AG20443 (cell line): ENCODE measurements around the gene MLPH.
"Not testable (repeated sequence)": the region's sequence is repeated elsewhere in the genome, so short reads cannot be mapped to it uniquely, and the experiment has no call there.

Experiments
- DNase-seq: peaks from one replicate; pipeline ENCODE4 v3.0.0; 2012; ENCODE audit warnings: low spot score, mixed read lengths

The MLPH gene

DNA sequence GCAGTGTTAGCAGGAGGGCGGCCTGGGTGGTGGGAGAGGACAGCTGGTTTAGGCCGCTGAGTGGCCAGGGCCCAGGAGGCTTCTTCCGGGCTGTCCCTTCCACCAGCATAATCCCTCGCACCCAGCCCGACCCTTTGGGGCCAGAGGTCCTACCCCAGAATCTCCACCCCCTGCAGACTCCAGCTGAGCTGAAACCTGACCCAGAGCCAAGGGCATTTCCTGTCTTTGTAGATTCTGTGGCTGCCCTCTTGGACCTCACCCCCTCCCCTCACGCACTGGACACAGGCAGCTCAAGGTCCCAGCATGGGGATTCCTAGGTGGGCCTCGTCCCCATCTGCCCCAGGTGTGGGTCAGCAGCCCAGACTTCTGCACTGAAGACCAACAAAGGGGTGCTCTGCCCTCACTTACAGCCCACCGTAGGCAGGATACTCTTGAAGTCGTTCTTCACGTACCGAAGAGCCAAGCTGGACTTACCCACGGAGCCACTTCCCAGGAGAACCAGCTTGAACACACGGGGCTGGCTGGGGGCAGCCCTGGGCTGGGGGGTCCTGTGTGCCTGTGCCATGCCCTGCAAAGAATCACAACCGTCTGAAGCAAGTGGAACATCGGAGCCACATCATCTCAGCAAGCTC lies 98.7 kb downstream of the MLPH start:
- DNase-seq = no peak

DNA sequence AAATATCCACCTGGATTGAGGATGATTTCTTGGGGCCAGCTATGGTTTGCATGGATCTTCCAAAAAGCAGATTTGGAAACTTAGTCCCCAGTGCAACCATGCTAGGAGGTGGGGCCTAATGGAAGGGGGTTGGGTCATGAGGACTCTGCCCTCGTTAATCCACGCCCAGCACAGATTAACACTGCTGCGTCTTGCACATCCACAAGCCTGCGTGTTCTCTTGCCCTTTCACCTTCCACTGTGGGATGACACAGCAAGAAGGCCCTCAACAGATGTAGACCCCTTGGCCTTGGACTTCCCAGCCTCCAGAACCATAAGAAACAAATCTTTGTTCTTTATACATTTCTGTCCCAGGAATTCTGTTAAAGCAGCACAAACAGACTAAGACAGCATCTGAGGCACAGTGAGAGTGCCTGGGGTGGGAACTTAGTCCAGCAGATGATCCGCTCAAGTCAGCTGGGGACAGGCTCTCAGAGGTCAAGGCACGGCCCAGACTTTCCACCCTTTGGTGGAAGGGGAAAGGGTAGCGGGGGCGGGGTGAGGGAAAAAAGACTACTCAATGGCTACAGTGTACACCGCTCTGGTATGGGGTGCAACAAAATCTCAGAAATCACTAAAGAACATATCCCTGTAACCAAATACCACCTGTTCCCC lies 101.1 kb downstream of the MLPH start:
- no peak for DNase-seq

DNA sequence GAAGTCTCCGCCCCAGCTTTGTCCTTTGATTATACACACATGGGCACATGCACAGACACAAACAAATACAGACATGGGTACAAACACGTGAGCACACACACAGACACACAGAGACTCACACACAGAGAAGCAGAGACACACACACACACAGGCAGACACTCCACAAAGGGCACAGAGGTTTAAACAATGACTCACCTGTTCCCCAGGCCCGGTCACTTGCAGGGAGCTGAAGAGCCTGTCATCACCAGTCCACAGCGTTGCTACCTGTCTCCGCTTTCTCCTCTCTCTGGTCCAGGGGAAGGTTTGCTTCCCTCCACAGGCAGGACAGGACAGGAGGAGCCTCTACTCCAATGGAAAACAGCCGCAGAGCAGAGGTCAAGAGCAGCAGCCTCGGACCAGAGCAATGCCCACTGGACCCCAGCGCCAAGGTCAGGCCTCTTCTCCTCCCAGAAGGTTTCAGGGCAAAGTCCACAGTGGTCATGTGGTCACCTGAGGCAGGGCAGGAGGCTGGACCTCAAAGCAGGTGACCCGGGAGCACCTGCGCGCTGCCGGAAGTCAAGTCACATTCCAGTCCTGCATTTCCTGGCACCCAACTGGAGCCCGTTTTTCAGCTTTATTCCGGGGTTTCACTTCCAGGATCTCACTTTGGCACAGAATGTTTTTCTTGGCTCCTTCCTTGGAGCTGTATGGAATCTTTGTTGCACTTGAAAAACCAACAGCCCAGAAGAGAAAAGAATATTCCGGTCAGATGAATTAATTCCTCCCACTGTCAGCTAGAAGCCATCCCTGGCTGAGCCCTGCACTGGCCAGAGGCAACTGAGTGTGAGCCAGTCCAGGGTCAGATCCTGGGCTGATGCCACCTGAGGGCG lies 103.5 kb downstream of the MLPH start, which contains the start of gene RAB17:
Gene RAB17 (minus strand): TSS at position 463 of the 869 bp plus-strand sequence. CDS start 4,580 bp downstream, outside the sequence.
- peak; percentile 38 for DNase-seq

DNA sequence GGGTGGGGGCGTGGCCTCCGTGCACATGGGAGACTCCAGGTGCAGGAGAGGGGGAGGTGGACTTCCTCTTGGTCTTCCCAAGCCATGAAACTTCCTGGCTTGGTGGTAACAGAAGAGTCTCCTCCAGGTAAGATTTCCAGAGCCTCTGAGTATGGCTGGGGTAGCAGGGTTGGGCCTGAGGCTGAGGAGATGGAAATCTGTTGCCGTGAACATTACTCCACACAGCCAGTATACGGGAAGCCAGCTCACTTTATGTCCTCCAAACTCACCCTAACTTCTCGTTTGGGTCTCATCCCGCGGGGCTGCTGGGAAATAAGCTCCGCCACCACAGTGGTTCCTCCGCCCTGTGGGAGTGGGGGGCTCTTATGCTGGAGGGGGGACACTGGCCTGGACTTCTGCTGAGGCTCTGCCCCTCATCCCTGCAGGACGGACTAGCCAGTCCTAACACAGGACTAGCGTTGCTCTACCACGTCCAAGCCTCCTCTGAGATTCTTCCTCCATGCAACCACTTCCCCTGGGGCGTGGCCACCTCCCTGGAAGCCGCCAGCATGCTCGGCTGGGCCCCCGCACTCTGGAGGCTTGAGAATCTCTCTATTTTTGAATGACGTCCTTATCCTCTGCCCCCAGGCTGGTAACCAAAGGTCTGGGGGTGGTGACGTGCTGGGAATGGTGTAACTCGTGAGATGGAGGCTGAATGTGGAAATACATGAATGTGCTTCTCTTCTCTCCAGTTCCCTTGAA lies 104.3 kb downstream of the MLPH start:
- DNase-seq = no peak

DNA sequence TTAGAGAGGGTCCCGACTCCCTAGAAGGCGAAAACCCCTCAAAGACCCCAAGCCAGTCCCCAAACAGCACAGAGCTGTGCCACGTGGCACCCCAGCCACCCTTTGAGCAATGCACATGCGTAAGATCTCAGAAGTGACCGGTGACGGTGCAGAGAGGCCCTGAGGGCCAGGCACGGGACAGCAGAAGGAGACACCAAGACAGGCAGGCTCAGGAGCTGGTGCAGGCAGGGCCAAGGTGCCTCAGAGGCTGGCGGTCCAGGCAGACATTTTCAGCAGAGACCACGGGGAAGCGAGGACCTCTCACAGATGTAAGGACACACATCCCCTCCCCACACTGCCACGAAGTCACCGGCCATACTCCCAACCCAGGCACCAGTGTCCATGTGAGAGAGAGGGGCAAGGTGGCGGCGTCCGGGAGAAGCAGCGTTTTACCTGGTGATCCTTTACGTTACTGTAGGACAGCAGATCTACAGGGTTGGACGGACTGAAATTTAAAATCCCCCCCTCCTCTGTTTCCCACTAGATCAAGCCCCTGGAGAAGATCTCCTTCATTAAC lies 105.5 kb downstream of the MLPH start:
- no peak for DNase-seq

DNA sequence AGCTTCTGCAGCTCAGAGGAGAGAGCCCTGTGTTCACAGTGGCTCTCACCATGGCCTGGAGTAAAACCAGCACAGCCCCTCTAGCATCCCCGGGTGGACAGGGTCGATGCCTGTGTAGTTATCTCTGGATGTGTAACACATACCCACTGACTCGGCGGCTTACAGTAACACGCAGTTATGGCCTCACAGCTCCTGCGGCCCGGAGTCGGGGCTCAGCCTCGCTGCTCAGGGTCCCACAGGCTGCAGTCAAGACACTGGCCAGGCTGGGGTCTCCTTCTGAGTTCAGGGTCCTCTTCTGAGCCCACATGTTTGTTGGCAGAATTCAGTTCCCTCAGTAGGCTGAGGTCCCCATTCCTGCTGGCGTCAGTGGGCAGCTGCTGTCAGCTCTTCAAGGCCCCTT lies 106.0 kb downstream of the MLPH start:
- no peak for DNase-seq

DNA sequence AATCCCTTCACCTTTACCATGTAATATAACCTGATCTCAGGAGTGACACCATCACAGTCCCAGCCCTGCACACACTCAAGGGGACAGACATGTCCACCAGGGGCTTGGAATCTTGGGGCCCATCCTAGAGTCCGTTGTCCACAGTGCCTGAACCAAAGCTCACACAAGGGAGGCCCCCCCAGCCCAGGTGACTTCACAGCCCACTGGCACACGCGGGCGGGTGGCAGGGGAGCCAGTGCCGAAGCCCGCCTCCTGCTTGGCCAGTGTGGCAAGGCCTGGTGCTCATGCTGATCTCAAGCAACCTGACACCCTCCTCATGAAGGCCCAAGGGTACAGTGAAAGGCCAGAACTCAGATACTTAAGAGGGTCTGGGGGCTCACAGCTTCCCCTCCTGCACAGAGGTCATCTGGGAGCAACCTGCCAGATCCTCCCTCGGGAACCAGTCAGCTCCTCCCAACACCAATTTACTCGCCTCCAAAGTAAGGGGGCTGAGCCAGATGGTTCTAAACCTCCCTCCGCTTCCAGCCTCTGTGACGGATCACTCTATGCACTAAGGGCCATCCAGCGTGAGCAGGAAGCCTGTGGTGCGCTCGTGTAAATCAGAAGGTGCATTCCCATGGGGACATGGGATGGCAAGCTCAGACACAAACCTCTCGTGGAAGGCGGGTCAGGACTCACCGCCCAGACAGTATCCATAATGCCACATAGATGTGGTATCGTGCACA lies 106.7 kb downstream of the MLPH start:
- DNase-seq = no peak

DNA sequence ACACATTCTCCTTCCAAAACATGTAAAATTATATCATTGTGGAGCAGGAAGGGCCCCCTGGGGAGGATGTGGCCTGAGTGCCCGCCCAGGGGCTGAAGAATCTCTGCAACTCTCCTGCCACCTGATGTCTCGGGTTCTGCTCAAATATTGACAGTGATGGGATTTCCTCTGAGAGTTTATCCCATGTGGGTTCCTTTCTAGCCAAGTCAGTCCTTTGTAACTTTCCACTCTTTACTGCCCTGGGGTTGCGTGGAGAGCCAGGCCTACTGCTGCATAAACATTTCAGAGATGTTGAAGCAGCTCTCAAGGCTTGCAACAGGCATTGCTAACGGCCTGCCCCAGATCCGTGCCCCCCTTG lies 107.4 kb downstream of the MLPH start:
- no peak for DNase-seq

DNA sequence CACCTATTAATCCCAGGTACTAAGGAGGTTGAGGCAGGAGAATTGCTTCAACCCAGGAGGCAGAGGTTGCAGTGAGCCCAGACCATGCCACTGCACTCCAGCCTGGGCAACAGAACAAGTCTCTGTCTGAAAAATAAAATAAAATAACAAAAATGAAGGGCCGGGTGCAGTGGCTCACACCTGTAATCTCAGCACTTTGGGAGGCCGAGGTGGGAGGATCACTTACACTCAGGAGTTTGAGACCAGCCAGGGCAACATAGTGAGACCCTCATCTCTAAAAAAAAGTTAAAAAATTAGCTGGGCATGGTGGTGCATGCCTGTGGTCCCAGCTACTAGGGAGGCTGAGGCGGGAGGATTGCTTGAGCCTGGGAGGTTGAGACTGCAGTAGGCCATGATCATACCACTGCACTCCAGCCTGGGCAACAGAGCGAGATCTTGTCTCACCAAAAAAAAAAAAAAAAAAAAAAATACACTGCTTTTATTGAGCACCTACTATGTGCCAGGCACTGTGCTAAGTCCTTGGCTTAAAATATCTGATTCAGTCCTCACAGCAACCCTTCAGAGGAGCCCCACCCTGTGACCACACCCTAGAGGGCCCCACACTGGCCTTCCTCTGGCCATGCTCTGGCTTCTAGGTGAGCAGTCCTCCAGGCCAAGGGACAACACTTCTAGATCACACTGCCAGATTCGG lies 108.9 kb downstream of the MLPH start:
- DNase-seq = not testable (repeated sequence)

DNA sequence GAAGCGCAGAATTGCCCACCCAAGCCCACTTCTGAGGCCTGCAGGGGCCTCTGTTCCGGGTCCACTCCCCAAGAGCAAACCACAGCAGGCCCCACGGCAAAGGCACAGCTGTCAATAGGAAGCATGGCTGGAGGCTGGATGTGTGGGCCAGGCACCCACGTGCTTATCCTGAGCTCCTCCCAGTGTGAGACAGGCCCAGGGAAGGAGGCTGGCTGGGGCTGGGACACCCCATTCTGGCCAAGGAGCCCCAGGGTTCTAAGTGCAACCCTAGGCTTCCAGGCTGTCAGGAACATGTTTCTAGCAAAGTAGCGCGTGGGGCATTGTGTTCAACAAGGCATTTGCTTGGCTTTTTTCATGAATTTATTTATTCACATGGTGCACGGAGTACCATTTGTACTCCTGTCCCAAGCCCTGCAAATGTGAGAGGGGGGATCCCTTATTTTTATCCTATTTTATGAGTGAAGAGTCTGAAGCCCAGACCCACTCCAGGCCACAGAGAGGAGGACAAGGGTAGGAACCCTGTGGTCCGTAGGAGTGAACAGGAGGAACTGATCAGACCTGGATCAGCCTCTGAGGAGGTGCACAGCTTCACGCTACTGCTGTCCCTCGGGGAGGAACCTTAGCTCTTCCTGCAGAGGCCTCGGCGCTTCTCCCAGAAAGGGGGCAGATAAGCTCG lies 109.6 kb downstream of the MLPH start:
- no peak for DNase-seq

DNA sequence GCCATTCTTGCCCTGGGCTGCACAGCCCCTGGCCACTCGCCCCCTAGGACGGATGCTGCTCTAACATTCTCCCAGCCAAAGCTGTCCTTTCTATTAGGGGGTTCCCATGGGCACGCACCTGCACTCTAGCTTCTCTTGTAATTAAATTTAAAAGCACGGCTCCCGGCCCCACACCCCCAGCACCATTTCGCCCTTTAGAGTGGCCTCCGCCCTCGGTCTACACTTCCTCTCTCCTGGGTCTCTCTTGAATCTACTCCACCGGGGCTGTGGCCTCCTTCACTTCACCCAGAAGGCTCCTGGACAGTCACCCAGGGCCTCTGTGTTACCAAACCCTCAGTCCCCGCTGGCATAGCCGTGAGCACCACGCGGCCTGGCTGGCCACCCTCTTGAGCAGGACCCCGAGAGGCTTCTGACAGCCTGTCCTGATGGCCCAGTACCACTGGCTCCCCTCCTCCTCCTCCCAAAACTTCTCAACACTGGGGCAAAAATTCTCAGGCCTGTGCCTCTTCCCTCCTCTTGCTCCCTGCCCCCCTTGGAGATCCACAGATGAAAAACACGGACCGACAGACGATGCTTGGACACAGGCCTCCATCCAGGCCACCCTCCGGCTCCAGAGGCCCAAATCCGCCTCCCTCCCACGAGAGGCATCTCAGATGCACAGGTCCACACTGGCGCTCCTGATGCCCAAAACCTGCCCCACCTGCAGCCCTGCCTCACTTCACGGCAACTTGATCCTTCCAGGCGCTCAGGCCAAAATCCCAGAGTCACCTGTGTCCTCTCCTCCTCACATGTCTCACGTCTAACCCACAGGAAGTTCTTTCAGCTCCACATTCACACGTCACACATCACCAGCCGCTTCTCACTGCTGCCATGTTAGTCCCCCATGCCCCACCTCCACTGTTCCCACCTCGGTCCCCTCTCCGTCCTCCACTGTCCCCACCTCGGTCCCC lies 110.4 kb downstream of the MLPH start:
- DNase-seq = no peak

DNA sequence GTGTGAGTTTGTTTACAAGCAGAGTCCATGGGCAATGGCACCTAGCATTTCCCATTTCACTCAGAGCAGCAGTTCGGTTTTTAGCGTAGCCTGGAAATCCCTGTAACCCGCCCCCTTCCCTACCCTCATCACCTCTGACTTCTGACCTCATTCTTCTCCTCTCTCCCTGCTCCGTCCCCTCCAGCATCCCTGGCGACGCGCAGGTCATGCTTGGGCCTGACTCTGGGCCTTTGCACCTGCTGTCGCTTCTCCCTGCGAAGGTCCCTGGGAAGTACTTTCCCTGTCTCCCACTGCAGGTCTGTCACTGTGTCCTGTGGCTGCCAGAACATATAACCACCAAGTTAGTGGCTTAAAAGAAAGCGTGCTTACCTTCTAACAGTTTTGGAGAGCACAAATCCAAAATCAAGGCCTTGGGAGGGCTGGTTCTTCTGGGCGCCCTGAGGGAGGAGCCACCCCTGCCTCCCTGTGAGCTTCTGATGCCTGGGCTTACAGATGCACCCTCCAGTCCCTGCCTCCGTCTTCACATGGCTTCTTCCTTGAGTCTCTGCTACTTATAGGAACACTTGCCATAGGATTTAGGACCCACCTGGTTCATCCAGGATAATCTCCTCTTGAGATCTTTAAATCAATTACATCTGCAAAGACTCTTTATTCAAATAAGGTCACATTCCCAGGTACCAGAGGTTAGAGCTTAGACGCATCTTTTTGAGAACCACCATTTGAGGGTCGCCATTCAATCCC lies 111.6 kb downstream of the MLPH start:
- DNase-seq = no peak

DNA sequence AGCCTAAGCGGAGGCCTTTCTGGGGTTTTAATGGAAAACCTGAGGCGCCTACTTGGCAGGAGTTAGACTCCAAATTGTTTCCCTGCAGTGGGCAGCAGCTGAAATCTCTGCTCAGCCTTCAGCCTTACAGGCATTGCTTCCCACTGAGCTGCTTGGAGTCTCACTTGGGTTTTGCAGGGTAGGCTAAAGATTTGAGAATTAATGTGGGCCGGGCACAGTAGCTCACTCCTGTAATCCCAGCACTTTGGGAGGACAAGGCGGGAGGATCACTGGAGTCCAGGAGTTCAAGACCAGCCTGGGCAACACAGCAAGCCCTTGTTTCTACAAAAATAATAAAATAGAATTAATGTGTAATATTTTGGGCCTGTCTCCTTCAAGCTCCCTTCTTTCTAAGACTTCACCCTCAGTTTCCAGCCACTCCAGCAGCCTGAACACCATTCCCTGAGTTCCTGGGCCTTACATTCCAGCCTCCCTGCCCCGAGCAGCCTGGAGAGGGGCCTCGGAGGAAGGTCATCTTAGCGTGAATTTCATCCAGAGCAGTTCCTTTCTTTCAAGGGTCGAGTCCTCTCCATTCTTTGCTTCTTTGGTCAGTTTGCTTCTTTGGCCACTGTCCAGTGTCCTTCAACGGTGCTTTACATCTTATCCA lies 112.5 kb downstream of the MLPH start:
- no peak for DNase-seq

DNA sequence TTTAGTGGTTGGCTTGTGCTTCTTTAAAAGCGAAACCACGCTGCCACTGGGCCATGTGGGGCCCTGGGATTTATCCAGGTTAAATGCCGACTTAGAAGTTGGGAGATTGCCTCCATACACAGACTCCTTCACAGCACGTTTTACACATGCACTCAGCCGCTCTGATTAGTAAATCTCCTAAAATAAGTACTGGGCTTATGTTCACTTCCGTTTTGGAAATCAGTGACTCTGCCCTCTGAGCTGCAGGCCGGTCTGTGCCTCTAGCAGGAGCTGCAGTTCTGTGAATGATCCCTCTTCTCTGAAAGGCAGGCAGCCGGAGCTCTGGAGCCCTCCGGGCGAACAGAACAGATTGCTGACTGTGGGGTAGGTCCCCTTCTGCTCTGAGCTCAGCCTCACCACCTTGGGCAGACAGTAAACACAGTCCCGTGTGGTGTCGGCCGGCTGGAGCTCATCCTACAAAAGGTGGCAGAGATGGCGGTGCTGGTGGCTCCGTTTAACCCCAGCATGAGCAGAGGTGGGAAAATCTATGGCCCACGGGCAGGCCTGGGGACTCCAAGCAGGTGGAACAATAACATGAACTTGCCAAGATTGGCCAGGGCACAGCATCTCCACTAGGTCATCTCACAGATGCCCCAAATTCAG lies 113.3 kb downstream of the MLPH start:
- DNase-seq = peak; percentile 83

DNA sequence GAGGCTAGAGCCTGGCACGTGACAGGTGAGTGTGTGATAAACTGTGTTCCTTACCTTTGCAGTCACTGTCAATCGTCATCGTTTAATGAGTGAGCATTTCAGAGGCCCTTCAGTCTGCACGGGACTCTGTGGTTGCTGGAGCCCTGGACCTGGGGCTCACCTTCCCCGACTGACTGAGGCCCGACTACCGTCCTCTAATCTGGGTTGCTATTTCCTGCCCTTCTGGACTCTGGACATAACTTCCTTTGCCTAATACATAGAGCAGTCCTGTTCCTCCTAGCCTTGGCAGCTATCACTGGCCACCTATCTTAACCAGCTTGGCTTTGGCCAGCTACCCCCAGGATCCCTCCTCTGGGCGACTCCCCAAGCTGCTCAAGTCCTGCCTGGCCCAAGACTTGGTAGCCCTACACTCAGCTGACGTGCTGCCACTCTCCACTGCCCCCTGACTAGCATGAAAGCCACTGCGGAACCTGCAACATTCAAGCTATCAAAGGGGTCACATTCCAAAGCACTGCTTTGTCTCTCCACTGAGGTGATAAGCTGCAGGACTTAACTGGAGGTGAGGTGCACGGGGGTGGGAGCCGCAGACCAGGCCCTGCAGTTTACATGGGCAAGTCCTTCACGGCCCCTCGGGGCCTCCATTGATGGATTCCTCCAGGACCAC lies 114.5 kb downstream of the MLPH start:
- no peak for DNase-seq

DNA sequence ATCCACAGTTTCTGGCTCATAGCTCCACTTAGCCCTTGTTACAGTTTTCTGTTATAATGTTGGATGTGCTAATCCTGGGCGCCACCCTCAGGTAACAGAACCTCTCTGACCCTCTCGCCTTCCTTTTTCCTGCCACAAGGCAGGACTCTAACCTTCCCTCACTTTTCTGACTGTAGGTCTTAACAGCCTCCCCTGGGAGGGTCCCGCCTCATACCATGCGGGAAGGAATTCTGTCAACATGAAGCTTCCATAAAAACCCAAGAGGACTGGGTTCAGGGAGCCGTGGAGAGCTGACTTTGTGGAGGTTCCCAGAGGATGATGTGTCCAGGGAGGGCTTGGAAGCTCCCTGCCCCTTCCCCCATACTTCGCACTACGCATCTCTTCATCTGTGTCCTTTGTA lies 115.4 kb downstream of the MLPH start:
- DNase-seq = no peak
